K562 (cell line): ENCODE results near the gene UGT1A6. TPM values are rescaled to one million over a fixed set of nuclear protein-coding genes. Genes with fewer than 3 reads are reported as not detected.

Experiments
- COPS2 ChIP-seq: fragments of 450-650 bp; conservative IDR thresholded peaks from 2 replicates; pipeline ENCODE4 v1.6.1; 2016; ENCODE audit warnings: mild to moderate bottlenecking, moderate library complexity
- ETV5 ChIP-seq: sonication (generic); formaldehyde crosslinking; IDR thresholded peaks from 2 replicates; pipeline ENCODE4 v1.4.0; 2020; ENCODE audit warnings: low read depth, mild to moderate bottlenecking, missing genetic modification reagents
- KDM4B ChIP-seq, 2 experiments: fragments of 450-650 bp in 1 of 2; sonication (generic) in 1 of 2; IDR thresholded peaks; 2 replicates each; pipeline ENCODE4 v1.6.1; 2016 to 2017; ENCODE audit warnings: borderline replicate concordance in 2 of 2, antibody characterized with exemption in 1 of 2, low read depth in 1 of 2, mild to moderate bottlenecking in 1 of 2
- MBD1 ChIP-seq: fragments of 250-450 bp; sonication (Bioruptor Pico); IDR thresholded peaks from 2 replicates; pipeline ENCODE4 v1.8.0; 2022; ENCODE audit warnings: inconsistent platforms
- MTF1 ChIP-seq: fragments of 250-450 bp; sonication (Bioruptor Pico); IDR thresholded peaks from 2 replicates; pipeline ENCODE4 v1.9.0; 2021; ENCODE audit warnings: moderate library complexity, mild to moderate bottlenecking, inconsistent platforms, borderline replicate concordance
- POLR2B ChIP-seq: fragments of 450-650 bp; IDR thresholded peaks from 2 replicates; pipeline ENCODE4 v1.6.1; 2018; ENCODE audit warnings: low read depth; ENCODE audit not compliant: partially characterized antibody
- POU5F1 ChIP-seq: fragments of 150-350 bp; IDR thresholded peaks from 2 replicates; pipeline ENCODE4 v1.6.1; 2014; ENCODE audit warnings: borderline replicate concordance, low read length, low read depth, mild to moderate bottlenecking; ENCODE audit not compliant: partially characterized antibody
- RFX1 ChIP-seq: fragments of 450-650 bp; IDR thresholded peaks from 2 replicates; pipeline ENCODE4 v1.6.1; 2016; ENCODE audit warnings: mild to moderate bottlenecking, moderate library complexity
- SMARCB1 ChIP-seq: IDR thresholded peaks from 2 replicates; pipeline ENCODE4 v1.6.1; 2011; ENCODE audit warnings: improper control_type of control experiment, low read depth; ENCODE audit not compliant: insufficient read length
- VEZF1 ChIP-seq: fragments of 200-800 bp; sonication (Bioruptor generic); IDR thresholded peaks from 2 replicates; pipeline ENCODE4 v1.6.1; 2017; ENCODE audit warnings: missing genetic modification characterization, missing compliant biosample characterization
- polyA plus RNA-seq, 8 experiments: library from polyadenylated mRNA; depleted of rRNA in 4 of 8; stranded (reverse) in 5 of 8; unstranded in 3 of 8; fragments of >200 nt; fragmentation: Nextera tagmentation in 2 of 8; fragmentation: Illumina TruSeq in 1 of 8; extraction: Ambion mirVana in 2 of 8; extraction: Trizol in 1 of 8; gene quantifications; 2 replicates each; pipeline versions ENCODE4 v1.2.1 to v1.2.3, GENCODE V29; 2011 to 2014; ENCODE audit warnings: inconsistent platforms in 1 of 8, missing spikeins in 1 of 8
- total RNA-seq, 7 experiments: library from RNA; depleted of rRNA in 6 of 7; stranded (reverse); fragments of >200 nt in 6 of 7; fragmentation: Illumina TruSeq in 2 of 7; extraction: Trizol in 2 of 7; gene quantifications; 2 replicates each; pipeline versions ENCODE4 v1.2.1 to v1.2.3, GENCODE V29; 2011 to 2021; ENCODE audit warnings: low replicate concordance in 1 of 7

Gene UGT1A6
- total and polyA plus RNA-seq, 9 of the 15 experiments (the other 6 are each of a cell fraction or from before 2014, with no cell fraction given), result not detected

- no peak for TF ChIP-seq KDM4B (IDR thresholded peaks at IDR 0.05; ENCODE audit: borderline replicate concordance in 2 of 2, low read depth in 1 of 2)
- no peak for TF ChIP-seq POU5F1
- TF ChIP-seq COPS2, result no peak
- TF ChIP-seq MTF1 (CRISPR knock-in tag), result no peak
- no peak for TF ChIP-seq ETV5 (CRISPR knock-in tag)
- TF ChIP-seq POLR2B, result no peak
- TF ChIP-seq RFX1, result no peak
- no peak for TF ChIP-seq MBD1
- no peak for TF ChIP-seq VEZF1
- no peak for TF ChIP-seq SMARCB1
Observed at GRCh38 chr2:233816334-233816733, 123.6 kb downstream of the UGT1A6 start (continued).
